Liver (tissue), 3 donors: ENCODE data around the gene DNAH1.

ENCODE experiments used
- ATF3 ChIP-seq: IDR thresholded peaks from 2 replicates; pipeline ENCODE4 v1.6.1; 2016; ENCODE audit warnings: antibody characterized with exemption
- CTCF ChIP-seq: fragments of 150-350 bp; IDR thresholded peaks from 2 replicates; pipeline ENCODE4 v1.5.1; 2017; ENCODE audit warnings: improper control_type of control experiment, low read depth, low read length; ENCODE audit not compliant: missing input control
- EGR1 ChIP-seq, 2 donors: IDR thresholded peaks; 2 replicates each; pipeline ENCODE4 v1.6.1; 2016 to 2018; ENCODE audit warnings: antibody characterized with exemption in 2 of 2, low read depth in 2 of 2
- GABPA ChIP-seq, 2 donors: IDR thresholded peaks in 1 of 2; conservative IDR thresholded peaks in 1 of 2; 2 replicates each; pipeline ENCODE4 v1.6.1; 2016; ENCODE audit warnings: antibody characterized with exemption in 2 of 2, mild to moderate bottlenecking in 1 of 2, moderate library complexity in 1 of 2
- HNF4G ChIP-seq: IDR thresholded peaks from 2 replicates; pipeline ENCODE4 v1.6.1; 2016; ENCODE audit warnings: antibody characterized with exemption
- JUND ChIP-seq, 2 donors: IDR thresholded peaks; 2 replicates each; pipeline ENCODE4 v1.6.1; 2016; ENCODE audit warnings: antibody characterized with exemption in 2 of 2
- RAD21 ChIP-seq, 2 donors: IDR thresholded peaks; 2 replicates each; pipeline ENCODE4 v1.6.1; 2016; ENCODE audit warnings: antibody characterized with exemption in 2 of 2, mild to moderate bottlenecking in 2 of 2
- REST ChIP-seq: IDR thresholded peaks from 2 replicates; pipeline ENCODE4 v1.6.1; 2016; ENCODE audit warnings: antibody characterized with exemption, mild to moderate bottlenecking
- RXRA ChIP-seq, 2 donors: IDR thresholded peaks; 2 replicates each; pipeline ENCODE4 v1.6.1; 2017 to 2018; ENCODE audit warnings: antibody characterized with exemption in 2 of 2, mild to moderate bottlenecking in 1 of 2
- SP1 ChIP-seq: IDR thresholded peaks from 2 replicates; pipeline ENCODE4 v1.6.1; 2018; ENCODE audit warnings: antibody characterized with exemption, mild to moderate bottlenecking
- TAF1 ChIP-seq: conservative IDR thresholded peaks from 2 replicates; pipeline ENCODE4 v1.6.1; 2016; ENCODE audit warnings: antibody characterized with exemption, mild to moderate bottlenecking
- YY1 ChIP-seq: IDR thresholded peaks from 2 replicates; pipeline ENCODE4 v1.6.1; 2016; ENCODE audit warnings: antibody characterized with exemption, mild to moderate bottlenecking
- ZBTB33 ChIP-seq: IDR thresholded peaks from 2 replicates; pipeline ENCODE4 v1.6.1; 2016; ENCODE audit warnings: antibody characterized with exemption
- TF ChIP-seq, protein P1 (sequence below): IDR thresholded peaks from 2 replicates; pipeline ENCODE4 v1.6.1; 2016; ENCODE audit warnings: antibody characterized with exemption
- donor health status: healthy.
- donor health status: healthy.

DNA sequence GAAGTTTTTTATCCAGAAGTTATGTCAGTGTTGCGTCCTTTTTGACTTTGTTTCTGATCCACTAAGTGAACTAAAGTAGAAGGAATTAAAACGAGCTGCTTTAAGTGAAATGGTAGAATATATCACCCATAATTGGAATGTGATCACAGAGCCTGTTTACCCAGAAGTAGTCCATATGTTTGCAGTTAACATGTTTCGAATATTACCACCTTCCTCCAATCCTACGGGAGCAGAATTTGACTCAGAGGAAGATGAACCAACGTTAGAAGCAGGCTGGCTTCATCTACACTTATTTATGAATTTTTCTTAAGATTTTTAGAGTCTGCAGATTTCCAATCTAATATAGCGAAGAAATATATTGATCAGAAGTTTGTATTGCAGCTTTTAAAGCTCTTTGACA is 57.6 kb downstream of the DNAH1 start:
- TF ChIP-seq SP1 (no peak), CTCF (no peak), RXRA (IDR thresholded peaks at IDR 0.05) (no peak), TAF1 (no peak), JUND (IDR thresholded peaks at IDR 0.05) (no peak), ZBTB33 (no peak), EGR1 (IDR thresholded peaks at IDR 0.05; ENCODE audit: low read depth in 2 of 2) (no peak), RAD21 (IDR thresholded peaks at IDR 0.05) (no peak), REST (no peak), ATF3 (no peak), GABPA (IDR thresholded peaks at IDR 0.05 in 1 of 2, conservative IDR thresholded peaks at IDR 0.05 in 1 of 2) (no peak), HNF4G (no peak), YY1 (no peak)
- TF ChIP-seq, protein P1, sequence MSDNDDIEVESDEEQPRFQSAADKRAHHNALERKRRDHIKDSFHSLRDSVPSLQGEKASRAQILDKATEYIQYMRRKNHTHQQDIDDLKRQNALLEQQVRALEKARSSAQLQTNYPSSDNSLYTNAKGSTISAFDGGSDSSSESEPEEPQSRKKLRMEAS = no peak
